Activated naive CD8-positive, alpha-beta T cell (primary cell): ENCODE results near the gene PAFAH1B1.
"Not testable (repeated sequence)": the region's sequence is repeated elsewhere in the genome, so short reads cannot be mapped to it uniquely, and the experiment has no call there.

Source experiments
- H3K27ac Mint-ChIP-seq: one replicate; pipeline ENCODE4 v1.8.0; 2021; ENCODE audit warnings: mixed read lengths
- H3K27me3 Mint-ChIP-seq: one replicate; pipeline ENCODE4 v1.8.0; 2021; ENCODE audit warnings: mixed read lengths
- H3K36me3 Mint-ChIP-seq: one replicate; pipeline ENCODE4 v1.8.0; 2021; ENCODE audit warnings: mixed read lengths
- H3K4me1 Mint-ChIP-seq: one replicate; pipeline ENCODE4 v1.8.0; 2021; ENCODE audit warnings: low read depth, mixed read lengths
- H3K4me3 Mint-ChIP-seq: one replicate; pipeline ENCODE4 v1.8.0; 2021; ENCODE audit warnings: mild to moderate bottlenecking, mixed read lengths
- H3K9me3 Mint-ChIP-seq: one replicate; pipeline ENCODE4 v1.8.0; 2021; ENCODE audit warnings: low read depth, mixed read lengths

The PAFAH1B1 gene

DNA sequence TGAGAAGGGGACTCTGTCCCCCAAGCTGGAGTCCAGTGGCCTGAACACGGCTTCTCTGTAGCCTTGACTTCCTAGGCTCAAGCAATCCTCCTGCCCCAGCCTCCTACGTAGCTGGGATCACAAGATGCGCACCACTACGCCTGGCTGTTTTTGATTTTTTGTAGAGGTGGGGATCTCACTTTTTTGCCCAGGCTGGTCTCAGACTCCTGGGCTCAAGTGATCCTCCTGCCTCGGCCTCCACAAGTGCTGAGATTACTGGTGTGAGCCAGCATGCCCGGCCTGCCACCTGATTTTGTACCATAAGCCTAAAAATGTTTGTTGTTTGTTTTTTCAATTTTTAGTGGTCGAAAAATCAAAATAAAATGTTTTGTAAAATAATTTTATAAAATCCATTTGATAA is 19.2 kb downstream of the PAFAH1B1 start:
- H3K4me1 Mint-ChIP-seq: peaks cover 67% of the 10 kb centered on the region
- H3K4me3 Mint-ChIP-seq: no peak overlapping the region
- no peak overlapping the region for H3K27ac Mint-ChIP-seq
- H3K36me3 Mint-ChIP-seq: no peaks in the 10 kb centered on the region
- no peaks in the 10 kb centered on the region for H3K27me3 Mint-ChIP-seq
- H3K9me3 Mint-ChIP-seq: no peaks in the 10 kb centered on the region

- no peaks in the 10 kb centered on the region for H3K27me3 Mint-ChIP-seq
- no peaks in the 10 kb centered on the region for H3K36me3 Mint-ChIP-seq
- no peaks in the 10 kb centered on the region for H3K9me3 Mint-ChIP-seq
- no peak overlapping the region for H3K27ac Mint-ChIP-seq
- no peak overlapping the region for H3K4me3 Mint-ChIP-seq
- H3K4me1 Mint-ChIP-seq: peaks cover 69% of the 10 kb centered on the region
Observed at GRCh38 chr17:2613089-2613808, 19.8 kb downstream of the PAFAH1B1 start.

- peak overlapping the region; percentile 36 for H3K27ac Mint-ChIP-seq
- no peak overlapping the region for H3K4me3 Mint-ChIP-seq
- H3K27me3 Mint-ChIP-seq: no peaks in the 10 kb centered on the region
- no peaks in the 10 kb centered on the region for H3K36me3 Mint-ChIP-seq
- peaks cover 59% of the 10 kb centered on the region for H3K4me1 Mint-ChIP-seq
- no peaks in the 10 kb centered on the region for H3K9me3 Mint-ChIP-seq
Observed at GRCh38 chr17:2615882-2616281, 22.4 kb downstream of the PAFAH1B1 start.

GRCh38 chr17:2621241-2621640 is 27.8 kb downstream of the PAFAH1B1 start:
- Mint-ChIP-seq H3K36me3 (peaks cover 12% of the 10 kb centered on the region), H3K9me3 (no peaks in the 10 kb centered on the region), H3K27ac (peak overlapping the region; percentile 64), H3K4me3 (no peak overlapping the region), H3K27me3 (no peaks in the 10 kb centered on the region), H3K4me1 (peaks cover 65% of the 10 kb centered on the region)

DNA sequence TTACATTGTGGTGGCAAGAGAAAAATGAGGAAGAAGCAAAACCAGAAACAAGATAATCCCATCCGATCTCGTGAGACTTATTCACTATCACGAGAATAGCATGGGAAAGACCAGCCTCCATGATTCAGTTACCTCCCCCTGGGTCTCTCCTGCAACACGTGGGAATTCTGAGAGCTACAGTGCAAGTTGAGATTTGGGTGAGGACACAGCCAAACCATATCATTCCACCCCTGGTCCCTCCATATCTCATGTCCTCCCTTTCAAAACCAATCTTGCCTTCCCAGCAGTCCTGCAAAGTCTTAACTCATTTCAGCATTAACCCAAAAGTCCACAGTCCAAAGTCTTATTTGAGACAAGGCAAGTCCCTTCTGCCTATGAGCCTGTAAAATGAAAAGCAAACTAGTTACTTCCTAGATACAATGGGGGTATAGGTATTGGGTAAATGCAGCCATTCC is 28.5 kb downstream of the PAFAH1B1 start:
- Mint-ChIP-seq H3K36me3 (peaks cover 15% of the 10 kb centered on the region), H3K4me1 (peaks cover 65% of the 10 kb centered on the region), H3K27ac (peak overlapping the region; percentile 68)
- not testable (repeated sequence) for H3K27me3 Mint-ChIP-seq, H3K4me3 Mint-ChIP-seq, H3K9me3 Mint-ChIP-seq

DNA sequence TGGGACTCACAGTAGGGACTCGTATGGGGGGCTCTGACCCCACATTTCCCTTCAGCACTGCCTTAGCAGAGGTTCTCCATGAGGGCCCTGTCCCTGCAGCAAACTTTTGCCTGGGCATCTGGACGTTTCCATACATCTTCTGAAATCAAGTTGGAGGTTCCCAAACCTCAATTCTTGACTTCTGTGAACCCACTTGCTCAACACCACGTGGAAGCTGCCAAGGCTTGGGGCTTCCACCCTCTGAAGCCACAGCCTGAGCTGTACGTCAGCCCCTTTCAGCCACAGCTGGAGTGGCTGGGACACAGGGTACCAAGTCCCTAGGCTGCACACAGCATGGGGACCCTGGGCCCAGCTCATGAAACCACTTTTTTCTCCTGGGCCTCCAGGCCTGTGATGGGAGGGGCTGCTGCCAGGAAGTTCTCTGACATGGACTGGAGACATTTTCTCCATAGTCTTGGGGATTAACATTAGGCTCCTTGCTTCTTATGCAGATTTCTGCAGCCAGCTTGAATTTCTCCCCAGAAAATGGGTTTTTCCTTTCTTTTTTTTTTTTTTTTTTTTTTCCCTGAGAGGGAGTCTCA is 29.4 kb downstream of the PAFAH1B1 start:
- Mint-ChIP-seq H3K4me1 (peaks cover 66% of the 10 kb centered on the region), H3K36me3 (peaks cover 18% of the 10 kb centered on the region)
- not testable (repeated sequence) for H3K4me3 Mint-ChIP-seq, H3K27me3 Mint-ChIP-seq, H3K27ac Mint-ChIP-seq, H3K9me3 Mint-ChIP-seq

- Mint-ChIP-seq H3K9me3 (peaks cover 8% of the 10 kb centered on the region), H3K27ac (peak overlapping the region; percentile 77), H3K4me1 (peaks cover 73% of the 10 kb centered on the region), H3K36me3 (peaks cover 18% of the 10 kb centered on the region), H3K27me3 (no peaks in the 10 kb centered on the region), H3K4me3 (peak overlapping the region; percentile 30)
Observed at GRCh38 chr17:2624292-2624731, 30.9 kb downstream of the PAFAH1B1 start.

DNA sequence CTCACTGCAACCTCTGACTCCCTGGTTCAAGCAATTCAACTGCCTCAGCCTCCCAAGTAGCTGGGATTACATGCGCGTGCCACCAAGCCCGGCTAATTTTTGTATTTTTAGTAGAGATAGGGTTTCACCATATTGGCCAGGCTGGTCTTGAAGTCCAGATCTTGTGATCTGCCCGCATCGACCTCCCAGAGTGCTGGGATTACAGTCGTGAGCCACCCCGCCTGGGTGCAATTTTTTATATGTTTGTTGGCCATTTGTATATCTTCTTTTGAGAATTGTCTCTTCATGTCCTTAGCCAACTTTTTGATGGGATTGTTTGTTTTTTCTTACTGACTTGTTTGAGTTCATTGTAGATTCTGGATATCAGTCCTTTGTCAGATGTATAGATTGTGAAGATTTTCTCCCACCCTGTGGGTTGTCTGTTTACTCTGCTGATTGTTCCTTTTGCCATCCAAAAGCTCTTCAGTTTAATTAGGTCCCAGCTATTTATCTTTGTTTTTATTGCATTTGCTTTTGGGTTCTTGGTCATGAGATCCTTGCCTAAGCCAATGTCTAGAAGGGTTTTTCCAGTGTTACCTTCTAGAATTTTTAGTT is 33.3 kb downstream of the PAFAH1B1 start:
- Mint-ChIP-seq H3K36me3 (peaks cover 13% of the 10 kb centered on the region), H3K4me3 (peak overlapping the region; percentile 30), H3K27ac (peak overlapping the region; percentile 47), H3K4me1 (peaks cover 82% of the 10 kb centered on the region)
- not testable (repeated sequence) for H3K9me3 Mint-ChIP-seq, H3K27me3 Mint-ChIP-seq

DNA sequence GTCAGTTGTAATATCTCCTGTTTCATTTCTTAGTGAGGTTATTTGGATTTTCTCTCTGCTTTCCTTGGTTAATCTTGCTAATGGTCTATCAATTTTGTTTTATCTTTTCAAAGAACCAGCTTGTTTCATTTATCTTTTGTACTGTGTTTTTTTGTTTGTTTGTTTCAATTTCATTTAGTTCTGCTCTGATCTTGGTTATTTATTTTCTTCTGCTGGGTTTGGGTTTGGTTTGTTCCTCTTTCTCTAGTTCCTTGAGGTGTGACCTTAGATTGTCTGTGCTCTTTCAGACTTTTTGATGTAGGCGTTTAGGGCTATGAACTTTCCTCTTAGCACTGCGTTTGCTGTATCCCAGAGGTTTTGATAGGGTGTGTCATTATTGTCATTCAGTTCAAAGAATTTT is 35.5 kb downstream of the PAFAH1B1 start:
- H3K27me3 Mint-ChIP-seq, H3K9me3 Mint-ChIP-seq, H3K36me3 Mint-ChIP-seq: not testable (repeated sequence)
- H3K4me1 Mint-ChIP-seq: peaks cover 83% of the 10 kb centered on the region
- peak overlapping the region; percentile 47 for H3K27ac Mint-ChIP-seq
- peak overlapping the region; percentile 8 for H3K4me3 Mint-ChIP-seq

- Mint-ChIP-seq H3K36me3 (peaks cover 6% of the 10 kb centered on the region), H3K4me1 (peaks cover 79% of the 10 kb centered on the region), H3K9me3 (peaks cover 8% of the 10 kb centered on the region), H3K27me3 (no peaks in the 10 kb centered on the region), H3K27ac (peak overlapping the region; percentile 61), H3K4me3 (no peak overlapping the region)
Observed at GRCh38 chr17:2631211-2631610, 37.8 kb downstream of the PAFAH1B1 start.

GRCh38 chr17:2634361-2634960 is 41.0 kb downstream of the PAFAH1B1 start:
- Mint-ChIP-seq H3K4me3 (peak overlapping the region; percentile 46), H3K4me1 (peaks cover 63% of the 10 kb centered on the region), H3K9me3 (no peaks in the 10 kb centered on the region), H3K27ac (peak overlapping the region; percentile 72), H3K27me3 (no peaks in the 10 kb centered on the region), H3K36me3 (no peaks in the 10 kb centered on the region)

GRCh38 chr17:2635241-2635640 is 41.8 kb downstream of the PAFAH1B1 start:
- Mint-ChIP-seq H3K4me3 (no peak overlapping the region), H3K36me3 (no peaks in the 10 kb centered on the region), H3K27me3 (no peaks in the 10 kb centered on the region), H3K27ac (no peak overlapping the region), H3K9me3 (no peaks in the 10 kb centered on the region), H3K4me1 (peaks cover 57% of the 10 kb centered on the region)

- Mint-ChIP-seq H3K27me3 (no peaks in the 10 kb centered on the region), H3K9me3 (no peaks in the 10 kb centered on the region), H3K27ac (no peak overlapping the region), H3K4me3 (no peak overlapping the region), H3K36me3 (no peaks in the 10 kb centered on the region), H3K4me1 (peaks cover 55% of the 10 kb centered on the region)
Observed at GRCh38 chr17:2635675-2636074, 42.2 kb downstream of the PAFAH1B1 start.

DNA sequence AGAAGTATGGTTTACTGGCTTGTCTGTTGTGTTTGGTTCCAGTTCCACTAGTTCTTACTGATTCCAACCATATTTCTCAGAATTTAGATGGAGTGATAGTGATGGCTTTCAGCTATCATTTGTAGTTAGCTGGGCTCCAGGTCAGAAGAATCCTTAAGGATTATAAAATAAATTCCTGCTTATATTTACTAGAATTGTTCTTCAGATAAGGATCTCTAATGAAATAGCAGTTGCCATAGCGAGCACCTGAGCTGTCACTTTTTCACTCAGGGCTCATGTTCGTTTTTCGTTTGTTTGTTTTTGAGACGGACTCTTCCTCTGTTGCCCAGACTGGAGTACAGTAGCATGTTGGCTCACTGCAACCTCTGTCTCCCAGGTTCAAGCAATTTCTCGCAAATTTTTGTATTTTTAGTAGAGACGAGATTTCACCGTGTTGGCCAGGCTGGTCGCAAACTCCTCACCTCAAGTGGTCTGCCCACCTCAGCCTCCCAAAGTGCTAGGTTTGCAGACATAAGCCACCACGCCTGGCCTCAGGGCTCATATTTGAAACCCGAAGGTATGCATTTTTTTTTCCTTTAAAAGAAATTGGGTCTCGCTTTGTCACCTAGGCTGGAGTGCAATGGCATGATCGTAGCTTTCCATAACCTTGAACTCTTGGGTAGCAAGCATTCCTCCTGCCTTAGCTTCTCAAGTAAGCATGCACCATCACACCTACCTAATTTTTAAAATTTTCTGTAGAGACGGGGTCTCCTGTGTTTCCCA is 42.9 kb downstream of the PAFAH1B1 start:
- H3K9me3 Mint-ChIP-seq: no peaks in the 10 kb centered on the region
- peak overlapping the region; percentile 71 for H3K27ac Mint-ChIP-seq
- H3K4me1 Mint-ChIP-seq: peaks cover 52% of the 10 kb centered on the region
- no peaks in the 10 kb centered on the region for H3K27me3 Mint-ChIP-seq
- H3K4me3 Mint-ChIP-seq: no peak overlapping the region
- no peaks in the 10 kb centered on the region for H3K36me3 Mint-ChIP-seq

DNA sequence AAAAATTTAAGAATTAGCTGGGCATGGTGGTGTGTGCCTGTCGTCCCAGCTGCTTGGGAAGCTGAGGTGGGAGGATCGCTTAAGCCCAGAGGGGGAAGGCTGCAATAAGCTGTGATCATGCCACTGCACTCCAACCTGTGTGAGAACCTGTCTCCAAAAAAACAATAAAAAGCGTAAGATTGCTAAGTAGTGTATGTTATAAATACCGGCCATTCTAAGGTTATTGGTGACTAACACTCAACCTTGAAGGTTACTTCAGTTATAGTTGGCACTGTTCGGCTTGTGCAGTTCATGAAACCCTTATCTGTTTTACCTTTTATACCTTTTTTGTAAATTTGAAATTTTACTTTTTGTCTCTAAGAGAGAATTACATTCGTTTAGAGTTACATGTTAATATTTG is 44.0 kb downstream of the PAFAH1B1 start:
- Mint-ChIP-seq H3K27ac (peak overlapping the region; percentile 46), H3K27me3 (no peaks in the 10 kb centered on the region), H3K4me1 (peaks cover 44% of the 10 kb centered on the region), H3K9me3 (no peaks in the 10 kb centered on the region), H3K4me3 (no peak overlapping the region), H3K36me3 (no peaks in the 10 kb centered on the region)
